H9 (cell line): ENCODE results near the gene TMIGD2. TPM values are rescaled to one million over a fixed set of nuclear protein-coding genes. Genes with fewer than 3 reads are reported as not detected.

Experiments
- DNase-seq: peaks from one replicate; pipeline ENCODE4 v3.0.0-alpha.2; 2017
- H2AFZ ChIP-seq: one replicate; pipeline ENCODE4 v1.6.1; 2013; ENCODE audit warnings: mild to moderate bottlenecking, low read length, control low read depth, moderate library complexity
- H2AK5ac ChIP-seq: 2 replicates; pipeline ENCODE4 v1.6.1; 2013; ENCODE audit warnings: low read length, control low read depth, mixed read lengths; ENCODE audit not compliant: insufficient read length
- H2BK120ac ChIP-seq: one replicate; pipeline ENCODE4 v1.6.1; 2013; ENCODE audit warnings: low read depth, mild to moderate bottlenecking, low read length, control low read depth, inconsistent platforms; ENCODE audit not compliant: poor library complexity, severe bottlenecking
- H2BK12ac ChIP-seq: 2 replicates; pipeline ENCODE4 v1.6.1; 2013; ENCODE audit warnings: low read length, control low read depth, mixed read lengths, low read depth; ENCODE audit not compliant: insufficient read length
- H2BK15ac ChIP-seq: 2 replicates; pipeline ENCODE4 v1.6.1; 2013; ENCODE audit warnings: low read depth, low read length, control low read depth
- H2BK20ac ChIP-seq: one replicate; pipeline ENCODE4 v1.6.1; 2013; ENCODE audit warnings: low read depth, mild to moderate bottlenecking, low read length, control low read depth, inconsistent platforms; ENCODE audit not compliant: poor library complexity, severe bottlenecking
- H2BK5ac ChIP-seq: 2 replicates; pipeline ENCODE4 v1.6.1; 2013; ENCODE audit warnings: low read length, control low read depth, mixed read lengths; ENCODE audit not compliant: insufficient read length
- H3K14ac ChIP-seq: 2 replicates; pipeline ENCODE4 v1.6.1; 2013; ENCODE audit warnings: low read length, control low read depth; ENCODE audit not compliant: insufficient read depth
- H3K18ac ChIP-seq: 2 replicates; pipeline ENCODE4 v1.6.1; 2013; ENCODE audit warnings: low read depth, mild to moderate bottlenecking, mixed read lengths, low read length, control low read depth; ENCODE audit not compliant: insufficient read length
- H3K23ac ChIP-seq: 2 replicates; pipeline ENCODE4 v1.6.1; 2013; ENCODE audit warnings: low read length, control low read depth, mixed read lengths, low read depth; ENCODE audit not compliant: insufficient read length
- H3K23me2 ChIP-seq: 2 replicates; pipeline ENCODE4 v1.6.1; 2013; ENCODE audit warnings: low read depth, mild to moderate bottlenecking, mixed read lengths, low read length, control low read depth; ENCODE audit not compliant: insufficient read length, poor library complexity, severe bottlenecking
- H3K27ac ChIP-seq: 2 replicates; pipeline ENCODE4 v1.5.1; 2013; ENCODE audit warnings: low read length, control low read depth, mixed read lengths, low read depth; ENCODE audit not compliant: insufficient read length
- H3K27me3 ChIP-seq: 2 replicates; pipeline ENCODE4 v1.6.1; 2013; ENCODE audit warnings: low read length, control low read depth, inconsistent platforms; ENCODE audit not compliant: insufficient read depth
- H3K4ac ChIP-seq: 2 replicates; pipeline ENCODE4 v1.6.1; 2013; ENCODE audit warnings: low read depth, mild to moderate bottlenecking, control low read depth, inconsistent platforms, low read length, moderate library complexity
- H3K4me1 ChIP-seq: 2 replicates; pipeline ENCODE4 v1.6.1; 2013; ENCODE audit warnings: low read length, control low read depth, inconsistent platforms; ENCODE audit not compliant: insufficient read depth
- H3K4me2 ChIP-seq: 2 replicates; pipeline ENCODE4 v1.6.1; 2013; ENCODE audit warnings: low read length, control low read depth, mixed read lengths; ENCODE audit not compliant: insufficient read length, insufficient read depth
- H3K56ac ChIP-seq: 2 replicates; pipeline ENCODE4 v1.6.1; 2013; ENCODE audit warnings: low read depth, mild to moderate bottlenecking, mixed read lengths, low read length, control low read depth; ENCODE audit not compliant: insufficient read length
- H3K79me1 ChIP-seq: 2 replicates; pipeline ENCODE4 v1.6.1; 2013; ENCODE audit warnings: low read depth, mild to moderate bottlenecking, moderate library complexity, low read length, control low read depth, inconsistent platforms; ENCODE audit not compliant: insufficient read depth, poor library complexity, severe bottlenecking
- H3K79me2 ChIP-seq: 2 replicates; pipeline ENCODE4 v1.6.1; 2013; ENCODE audit warnings: low read length, control low read depth, inconsistent platforms; ENCODE audit not compliant: insufficient read depth
- H3K9ac ChIP-seq: 2 replicates; pipeline ENCODE4 v1.6.1; 2013; ENCODE audit warnings: low read length, control low read depth, mixed read lengths; ENCODE audit not compliant: insufficient read length; ENCODE audit errors: extremely low read depth
- H3K9me3 ChIP-seq: one replicate; pipeline ENCODE4 v1.6.1; 2013; ENCODE audit warnings: low read depth, low read length, inconsistent platforms; ENCODE audit not compliant: control insufficient read depth
- H3T11ph ChIP-seq: one replicate; pipeline ENCODE4 v1.6.1; 2013; ENCODE audit warnings: mild to moderate bottlenecking, low read length, control low read depth, inconsistent platforms
- H4K20me1 ChIP-seq: one replicate; pipeline ENCODE4 v1.6.1; 2013; ENCODE audit not compliant: control insufficient read depth, insufficient read length, insufficient read depth
- H4K5ac ChIP-seq: 2 replicates; pipeline ENCODE4 v1.6.1; 2013; ENCODE audit warnings: low read depth, mild to moderate bottlenecking, mixed read lengths, low read length, control low read depth; ENCODE audit not compliant: insufficient read length
- H4K8ac ChIP-seq: replicated peaks from 2 replicates; pipeline ENCODE4 v1.6.1; 2013; ENCODE audit warnings: low read length, control low read depth, mixed read lengths, low read depth; ENCODE audit not compliant: insufficient read length
- H4K91ac ChIP-seq: 2 replicates; pipeline ENCODE4 v1.6.1; 2013; ENCODE audit warnings: low read depth, mild to moderate bottlenecking, moderate library complexity, mixed read lengths, low read length, control low read depth; ENCODE audit not compliant: insufficient read length
- H3K27ac Mint-ChIP-seq, 3 experiments: 2 replicates in 2 of 3; 3 replicates in 1 of 3; pipeline ENCODE4 v1.8.0; 2020 to 2021; ENCODE audit warnings: mixed read lengths in 3 of 3, mild to moderate bottlenecking in 1 of 3, moderate library complexity in 1 of 3
- H3K27me3 Mint-ChIP-seq: 2 replicates; pipeline ENCODE4 v1.8.0; 2021; ENCODE audit warnings: low read depth, mild to moderate bottlenecking, moderate library complexity, mixed read lengths
- H3K36me3 Mint-ChIP-seq, 3 experiments: 2 replicates in 2 of 3; 3 replicates in 1 of 3; pipeline ENCODE4 v1.8.0; 2020 to 2021; ENCODE audit warnings: low read depth in 3 of 3, mixed read lengths in 3 of 3; ENCODE audit not compliant: insufficient read depth in 1 of 3
- H3K4me1 Mint-ChIP-seq, 2 experiments: 2 replicates each; pipeline ENCODE4 v1.8.0; 2020; ENCODE audit warnings: mixed read lengths in 2 of 2
- H3K4me3 Mint-ChIP-seq, 2 experiments: 2 replicates in 1 of 2; 3 replicates in 1 of 2; pipeline ENCODE4 v1.8.0; 2020 to 2021; ENCODE audit warnings: mild to moderate bottlenecking in 2 of 2, mixed read lengths in 2 of 2, moderate library complexity in 1 of 2
- H3K9me3 Mint-ChIP-seq, 2 experiments: 2 replicates in 1 of 2; 3 replicates in 1 of 2; pipeline ENCODE4 v1.8.0; 2020; ENCODE audit warnings: mild to moderate bottlenecking in 2 of 2, mixed read lengths in 2 of 2, moderate library complexity in 1 of 2
- WGBS: extraction: QIAGEN DNeasy Blood & Tissue Kit; methylation state at CpG from one replicate; pipeline ENCODE4 v1.1.7; 2013; ENCODE audit warnings: missing lambda C conversion rate, low lambda C conversion rate, mixed read lengths; ENCODE audit not compliant: insufficient read length; ENCODE audit errors: extremely low coverage; 5-methylcytosine and 5-hydroxymethylcytosine counted together
- total RNA-seq: library from RNA; stranded (reverse); gene quantifications from 2 replicates; pipeline ENCODE4 v1.2.1, GENCODE V29; 2021
- TF ChIP-seq, protein P1 (sequence below): fragments of 200-600 bp; sonication (generic); conservative IDR thresholded peaks from 3 replicates; pipeline ENCODE4 v1.8.0; 2021; ENCODE audit warnings: antibody characterized with exemption, mild to moderate bottlenecking

Gene TMIGD2
- total RNA-seq, 1 experiment from 2014 or later, result 0.26 TPM

DNA sequence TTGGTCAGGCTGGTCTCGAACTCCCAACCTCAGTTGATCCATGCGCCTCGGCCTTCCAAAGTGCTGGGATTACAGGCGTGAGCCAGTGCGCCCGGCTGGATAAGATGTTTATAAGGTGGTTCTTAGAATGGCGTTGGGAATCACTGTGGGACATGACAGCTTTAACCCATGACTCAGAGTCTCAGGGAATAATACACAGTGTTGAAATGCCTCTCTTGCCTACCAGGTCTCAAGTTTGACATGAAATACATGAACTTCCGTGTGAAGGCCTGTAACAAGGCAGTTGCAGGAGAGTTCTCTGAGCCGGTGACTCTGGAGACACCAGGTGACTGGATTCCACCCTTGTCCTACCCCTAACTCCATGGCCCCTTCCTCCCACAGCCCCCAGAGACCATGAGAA is 14.8 kb upstream of the TMIGD2 start:
- Histone ChIP-seq H3K4me2 (no peak overlapping the region), H4K8ac (no peak overlapping the region), H3K4me1 (no peaks in the 10 kb centered on the region), H4K20me1 (no peaks in the 10 kb centered on the region), H3K79me1 (no peaks in the 10 kb centered on the region), H3K27ac (no peak overlapping the region), H3K9ac (no peak overlapping the region), H3K79me2 (no peaks in the 10 kb centered on the region), H3K14ac (no peak overlapping the region), H2BK5ac (no peak overlapping the region), H3K23ac (no peak overlapping the region), H3K9me3 (no peaks in the 10 kb centered on the region), H3K4ac (no peak overlapping the region), H4K5ac (no peak overlapping the region), H2BK20ac (no peak overlapping the region), H4K91ac (no peak overlapping the region), H3K27me3 (no peaks in the 10 kb centered on the region), H2AK5ac (no peak overlapping the region), H3K23me2 (peaks cover under 1% of the 10 kb centered on the region), H2BK15ac (no peak overlapping the region), H3K56ac (no peak overlapping the region), H3K18ac (no peak overlapping the region), H2BK120ac (no peak overlapping the region), H3T11ph (no peak overlapping the region), H2AFZ (no peak overlapping the region), H2BK12ac (no peak overlapping the region)
- peaks cover 31% of the 10 kb centered on the region in 2 experiments for H3K9me3 Mint-ChIP-seq
- peaks cover 48 to 68% (median 66%) of the 10 kb centered on the region in 3 experiments for H3K36me3 Mint-ChIP-seq
- DNase-seq, result no peak
- no peak overlapping the region for H3K4me3 Mint-ChIP-seq
- H3K27me3 Mint-ChIP-seq, result no peaks in the 10 kb centered on the region; the same call in none of the 2 replicates
- H3K27ac Mint-ChIP-seq, result no peak overlapping the region
- no CpG with 5 or more reads among the region's 9 CpGs for WGBS
- TF ChIP-seq, protein P1, sequence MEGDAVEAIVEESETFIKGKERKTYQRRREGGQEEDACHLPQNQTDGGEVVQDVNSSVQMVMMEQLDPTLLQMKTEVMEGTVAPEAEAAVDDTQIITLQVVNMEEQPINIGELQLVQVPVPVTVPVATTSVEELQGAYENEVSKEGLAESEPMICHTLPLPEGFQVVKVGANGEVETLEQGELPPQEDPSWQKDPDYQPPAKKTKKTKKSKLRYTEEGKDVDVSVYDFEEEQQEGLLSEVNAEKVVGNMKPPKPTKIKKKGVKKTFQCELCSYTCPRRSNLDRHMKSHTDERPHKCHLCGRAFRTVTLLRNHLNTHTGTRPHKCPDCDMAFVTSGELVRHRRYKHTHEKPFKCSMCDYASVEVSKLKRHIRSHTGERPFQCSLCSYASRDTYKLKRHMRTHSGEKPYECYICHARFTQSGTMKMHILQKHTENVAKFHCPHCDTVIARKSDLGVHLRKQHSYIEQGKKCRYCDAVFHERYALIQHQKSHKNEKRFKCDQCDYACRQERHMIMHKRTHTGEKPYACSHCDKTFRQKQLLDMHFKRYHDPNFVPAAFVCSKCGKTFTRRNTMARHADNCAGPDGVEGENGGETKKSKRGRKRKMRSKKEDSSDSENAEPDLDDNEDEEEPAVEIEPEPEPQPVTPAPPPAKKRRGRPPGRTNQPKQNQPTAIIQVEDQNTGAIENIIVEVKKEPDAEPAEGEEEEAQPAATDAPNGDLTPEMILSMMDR, result no peak
- H3K4me1 Mint-ChIP-seq, result no peaks in the 10 kb centered on the region
